HG02571 (cell line): Measurements from ENCODE around the gene ARHGAP21.
"Not testable (repeated sequence)": the region's sequence is repeated elsewhere in the genome, so short reads cannot be mapped to it uniquely, and the experiment has no call there.

Experiments used
- ATAC-seq: cut with Tn5 transposase; IDR thresholded peaks from one replicate; pipeline ENCODE4 v1.9.1; 2021; ENCODE audit warnings: mild to moderate bottlenecking, moderate library complexity; ENCODE audit not compliant: unreplicated experiment

ARHGAP21 gene

DNA sequence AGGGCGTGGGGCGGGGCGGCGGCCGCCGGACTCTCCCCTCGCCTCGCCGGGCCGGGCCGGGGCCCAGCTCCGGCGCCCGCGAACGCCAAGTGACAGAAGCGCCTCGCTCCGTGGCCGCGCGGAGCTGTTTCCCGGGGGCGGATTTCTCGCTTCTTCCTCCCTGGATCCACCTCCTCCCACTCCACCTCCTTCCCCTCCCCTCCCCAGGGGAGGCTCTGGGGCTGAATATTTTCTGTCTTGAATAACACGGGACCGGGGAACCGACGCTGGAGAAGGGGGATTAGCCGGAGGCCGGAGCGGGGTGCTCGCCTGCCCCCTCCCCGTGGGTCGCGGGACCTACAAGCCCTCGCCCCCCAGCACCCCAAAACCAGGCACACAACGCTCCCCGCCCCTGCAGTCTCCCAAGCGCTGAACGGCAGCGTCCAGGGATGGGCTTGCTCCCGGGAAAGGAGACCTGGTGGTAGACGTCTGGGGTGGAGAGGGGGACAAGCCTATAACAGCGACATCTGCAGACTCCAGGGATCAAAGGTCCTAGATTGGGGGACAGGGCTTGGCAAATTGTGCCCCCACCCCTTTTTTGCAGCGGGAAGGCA lies at the start of gene ARHGAP21:
Gene ARHGAP21 (minus strand): TSS at position 100 of the 593 bp plus-strand sequence. CDS start 1,988 bp downstream, outside the sequence.
- ATAC-seq = peak; percentile 5

- no peak for ATAC-seq
Measured at GRCh38 chr10:24771943-24772694, 48.4 kb upstream of the ARHGAP21 start.

GRCh38 chr10:24764991-24765390 lies 41.3 kb upstream of the ARHGAP21 start:
- ATAC-seq = not testable (repeated sequence)

- no peak for ATAC-seq
Measured at GRCh38 chr10:24762966-24763623, 39.4 kb upstream of the ARHGAP21 start.

GRCh38 chr10:24762161-24762924 lies 38.7 kb upstream of the ARHGAP21 start:
- no peak for ATAC-seq

DNA sequence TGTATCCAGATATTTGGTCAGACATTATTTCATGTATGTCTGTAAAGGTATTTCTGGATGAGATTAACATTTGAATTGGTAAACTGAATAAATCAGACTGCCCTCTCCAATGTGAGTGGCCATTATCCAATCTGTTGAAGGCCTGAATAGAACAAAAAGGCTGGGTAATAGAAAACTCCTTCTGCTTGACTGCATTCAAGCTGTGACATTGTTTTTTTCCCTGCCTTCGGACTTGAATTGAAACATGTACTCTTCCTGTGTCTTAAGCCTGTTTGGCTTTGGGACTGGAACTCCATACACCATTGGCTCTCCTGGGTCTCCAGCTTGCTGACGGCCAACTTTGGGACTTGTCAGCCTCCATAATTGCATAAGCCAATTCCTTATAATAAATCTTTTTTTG lies 36.0 kb upstream of the ARHGAP21 start:
- no peak for ATAC-seq

- ATAC-seq = not testable (repeated sequence)
Measured at GRCh38 chr10:24758254-24758653, 34.6 kb upstream of the ARHGAP21 start.

DNA sequence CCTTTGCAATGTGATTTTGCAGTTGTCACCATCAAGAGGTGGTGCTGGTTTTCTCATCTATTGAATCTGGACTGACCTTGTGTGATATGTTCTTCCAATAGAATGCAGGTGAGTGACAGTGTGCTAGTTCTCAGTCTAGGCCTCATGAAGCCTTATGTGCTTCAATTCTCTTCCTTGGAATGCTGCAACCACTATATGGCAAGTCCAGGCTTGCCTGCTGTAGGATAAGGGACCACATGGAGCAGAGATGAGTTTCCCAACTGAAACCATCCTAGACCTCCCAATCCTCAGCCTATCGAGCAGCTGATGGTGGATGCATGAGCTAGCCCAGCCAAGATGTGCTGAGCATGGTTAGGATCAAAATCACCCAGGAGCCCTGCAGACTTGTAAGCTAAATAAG lies 32.6 kb upstream of the ARHGAP21 start:
- ATAC-seq = no peak

GRCh38 chr10:24751716-24752115 lies 28.0 kb upstream of the ARHGAP21 start:
- ATAC-seq = no peak

GRCh38 chr10:24750695-24751094 lies 27.0 kb upstream of the ARHGAP21 start:
- ATAC-seq = no peak

GRCh38 chr10:24748214-24748613 lies 24.5 kb upstream of the ARHGAP21 start:
- ATAC-seq = no peak

DNA sequence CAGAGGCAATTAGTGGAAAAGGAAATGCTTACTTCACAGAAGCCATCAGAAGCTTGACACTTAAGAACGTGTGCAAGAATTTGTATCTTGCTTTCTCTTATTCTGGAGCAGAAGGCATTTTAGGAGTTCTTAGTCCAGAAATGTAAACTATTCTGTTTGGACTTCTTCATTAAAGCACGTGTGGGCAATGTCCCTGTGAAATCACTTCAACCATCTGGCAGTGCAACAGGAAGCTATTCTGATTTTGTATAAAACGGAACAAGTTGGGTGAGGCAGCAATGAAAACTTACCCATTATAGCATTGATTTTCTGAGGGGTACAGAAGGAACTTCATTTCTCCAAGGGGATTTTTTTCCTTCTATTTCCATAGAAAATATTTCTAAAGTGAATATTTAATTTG lies 21.3 kb upstream of the ARHGAP21 start:
- ATAC-seq = no peak

- no peak for ATAC-seq
Measured at GRCh38 chr10:24740714-24741113, 17.0 kb upstream of the ARHGAP21 start.

- ATAC-seq = no peak
Measured at GRCh38 chr10:24737001-24737400, 13.3 kb upstream of the ARHGAP21 start.

- ATAC-seq = no peak
Measured at GRCh38 chr10:24731942-24732341, 8.3 kb upstream of the ARHGAP21 start.

GRCh38 chr10:24730811-24731210 lies 7.1 kb upstream of the ARHGAP21 start:
- no peak for ATAC-seq

DNA sequence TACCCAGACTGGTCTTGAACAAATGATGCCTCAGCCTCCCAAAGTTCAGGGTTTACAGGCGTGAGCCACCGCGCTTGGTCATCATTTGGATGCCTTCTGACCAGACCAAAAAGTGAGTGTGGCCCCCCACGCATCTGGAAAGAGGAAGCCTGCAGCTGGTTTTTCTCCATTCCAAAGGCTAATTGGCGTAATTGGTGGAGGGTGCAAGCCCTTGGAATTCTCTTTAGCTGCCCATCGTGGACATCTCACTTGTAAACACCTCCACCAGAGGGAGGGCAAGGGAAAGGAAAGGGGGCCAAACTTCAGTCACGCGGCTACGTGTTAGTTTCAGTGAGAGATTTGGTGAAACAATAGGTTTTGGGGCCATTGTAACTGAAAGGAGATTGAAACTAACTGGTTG lies 4.1 kb upstream of the ARHGAP21 start:
- ATAC-seq = no peak

- ATAC-seq = no peak
Measured at GRCh38 chr10:24726626-24727025, 2.9 kb upstream of the ARHGAP21 start.

GRCh38 chr10:24726029-24726428 lies 2.3 kb upstream of the ARHGAP21 start:
- ATAC-seq = not testable (repeated sequence)

- peak; percentile 82 for ATAC-seq
Measured at GRCh38 chr10:24724381-24725228, 918 bp upstream of the ARHGAP21 start.
